ENCODE results near the gene NLRP6. TPM values are rescaled to one million over a fixed set of nuclear protein-coding genes. Genes with fewer than 3 reads are reported as not detected.

Gene NLRP6
- total RNA-seq, 1 donor from 2014 or later: 1.7 TPM

GRCh38 chr11:281486-282161, 3.4 kb downstream of the NLRP6 start:
- Histone ChIP-seq H3K27me3 (peaks cover 83% of the 10 kb centered on the region), H3K9me3 (no peaks in the 10 kb centered on the region)
- ATAC-seq: no peak

DNA sequence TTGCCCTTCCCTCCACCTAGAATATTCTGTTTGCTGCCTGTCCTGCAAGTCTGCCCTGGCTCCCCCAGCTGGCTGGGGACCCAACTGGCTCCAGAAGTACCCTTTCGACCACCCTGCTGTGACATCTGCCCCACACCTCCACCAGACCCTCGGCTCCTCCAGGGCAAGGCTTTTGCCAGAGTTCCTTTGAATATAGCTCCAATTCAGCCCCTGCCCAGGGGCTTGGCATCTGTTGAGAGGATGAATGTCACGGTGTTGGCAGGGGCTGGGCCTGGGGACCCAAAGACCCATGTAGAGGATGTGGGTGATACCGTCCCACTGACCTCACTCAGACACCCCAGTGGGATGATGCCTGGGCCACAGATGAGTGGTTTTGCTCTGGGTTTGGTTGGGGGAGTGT, 4.0 kb downstream of the NLRP6 start:
- DNase-seq (no peak), ATAC-seq (no peak)
- Histone ChIP-seq H3K4me3 (no peak overlapping the region), H3K27me3 (peaks cover 83% of the 10 kb centered on the region), H3K27ac (no peak overlapping the region), H3K9me3 (no peaks in the 10 kb centered on the region), H3K36me3 (no peaks in the 10 kb centered on the region), H3K4me1 (peaks cover 30% of the 10 kb centered on the region)
- TF ChIP-seq, protein P1, sequence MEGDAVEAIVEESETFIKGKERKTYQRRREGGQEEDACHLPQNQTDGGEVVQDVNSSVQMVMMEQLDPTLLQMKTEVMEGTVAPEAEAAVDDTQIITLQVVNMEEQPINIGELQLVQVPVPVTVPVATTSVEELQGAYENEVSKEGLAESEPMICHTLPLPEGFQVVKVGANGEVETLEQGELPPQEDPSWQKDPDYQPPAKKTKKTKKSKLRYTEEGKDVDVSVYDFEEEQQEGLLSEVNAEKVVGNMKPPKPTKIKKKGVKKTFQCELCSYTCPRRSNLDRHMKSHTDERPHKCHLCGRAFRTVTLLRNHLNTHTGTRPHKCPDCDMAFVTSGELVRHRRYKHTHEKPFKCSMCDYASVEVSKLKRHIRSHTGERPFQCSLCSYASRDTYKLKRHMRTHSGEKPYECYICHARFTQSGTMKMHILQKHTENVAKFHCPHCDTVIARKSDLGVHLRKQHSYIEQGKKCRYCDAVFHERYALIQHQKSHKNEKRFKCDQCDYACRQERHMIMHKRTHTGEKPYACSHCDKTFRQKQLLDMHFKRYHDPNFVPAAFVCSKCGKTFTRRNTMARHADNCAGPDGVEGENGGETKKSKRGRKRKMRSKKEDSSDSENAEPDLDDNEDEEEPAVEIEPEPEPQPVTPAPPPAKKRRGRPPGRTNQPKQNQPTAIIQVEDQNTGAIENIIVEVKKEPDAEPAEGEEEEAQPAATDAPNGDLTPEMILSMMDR (IDR thresholded peaks at IDR 0.05): no peak
- intact Hi-C loops (cut with DNase I): no loop called here

More at GRCh38 chr11:281486-282161, 3.4 kb downstream of the NLRP6 start:
- Histone ChIP-seq H3K4me1 (peaks cover 30% of the 10 kb centered on the region), H3K4me3 (peak overlapping the region; percentile 35), H3K36me3 (no peaks in the 10 kb centered on the region), H3K27ac (no peak overlapping the region)
- intact Hi-C loops (cut with DNase I): no loop called here
- peak; percentile 59 for DNase-seq
- TF ChIP-seq, protein P1 (IDR thresholded peaks at IDR 0.05): no peak

DNA sequence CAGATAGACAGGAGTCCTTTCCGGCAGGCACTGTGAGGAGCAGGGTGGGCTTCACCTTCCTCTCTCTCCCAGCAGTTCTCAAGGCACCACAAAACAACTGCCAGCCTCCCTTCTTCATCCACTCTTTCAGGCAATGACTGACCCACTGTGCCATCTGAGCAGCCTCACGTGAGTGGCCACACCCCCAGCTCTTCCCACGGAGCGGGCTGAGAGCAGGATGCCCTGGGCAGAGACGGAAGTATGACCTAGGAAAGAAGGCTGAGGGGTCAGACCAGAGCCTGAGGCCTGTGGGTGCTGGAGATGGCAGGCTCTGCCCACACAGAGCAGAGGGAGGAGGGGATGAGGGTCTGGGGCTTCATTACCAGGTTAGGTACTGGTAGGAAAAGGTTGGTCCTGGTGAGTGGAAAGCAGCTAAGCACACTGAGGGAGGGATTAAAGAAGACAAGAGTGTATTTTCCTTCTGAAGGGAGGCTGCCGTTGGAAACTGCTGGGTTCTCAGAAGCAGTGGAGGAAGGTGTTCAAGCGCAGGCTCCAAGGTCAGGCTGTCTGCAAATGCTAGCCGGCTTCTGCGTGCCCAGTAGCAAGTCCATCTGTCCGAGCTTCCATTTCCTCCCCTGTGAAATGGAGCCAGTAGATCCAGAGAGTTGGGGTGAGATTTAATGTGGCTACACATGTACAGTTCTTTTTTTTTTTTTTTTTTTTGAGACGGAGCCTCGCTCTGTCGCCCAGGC, 4.6 kb downstream of the NLRP6 start:
- Histone ChIP-seq H3K27me3 (peaks cover 82% of the 10 kb centered on the region), H3K27ac (no peak overlapping the region), H3K4me3 (no peak overlapping the region), H3K9me3 (no peaks in the 10 kb centered on the region), H3K36me3 (no peaks in the 10 kb centered on the region), H3K4me1 (peaks cover 31% of the 10 kb centered on the region)
- intact Hi-C loops (cut with DNase I): no loop called here
- TF ChIP-seq, protein P1 (IDR thresholded peaks at IDR 0.05): no peak
- ATAC-seq: no peak
- DNase-seq: no peak

DNA sequence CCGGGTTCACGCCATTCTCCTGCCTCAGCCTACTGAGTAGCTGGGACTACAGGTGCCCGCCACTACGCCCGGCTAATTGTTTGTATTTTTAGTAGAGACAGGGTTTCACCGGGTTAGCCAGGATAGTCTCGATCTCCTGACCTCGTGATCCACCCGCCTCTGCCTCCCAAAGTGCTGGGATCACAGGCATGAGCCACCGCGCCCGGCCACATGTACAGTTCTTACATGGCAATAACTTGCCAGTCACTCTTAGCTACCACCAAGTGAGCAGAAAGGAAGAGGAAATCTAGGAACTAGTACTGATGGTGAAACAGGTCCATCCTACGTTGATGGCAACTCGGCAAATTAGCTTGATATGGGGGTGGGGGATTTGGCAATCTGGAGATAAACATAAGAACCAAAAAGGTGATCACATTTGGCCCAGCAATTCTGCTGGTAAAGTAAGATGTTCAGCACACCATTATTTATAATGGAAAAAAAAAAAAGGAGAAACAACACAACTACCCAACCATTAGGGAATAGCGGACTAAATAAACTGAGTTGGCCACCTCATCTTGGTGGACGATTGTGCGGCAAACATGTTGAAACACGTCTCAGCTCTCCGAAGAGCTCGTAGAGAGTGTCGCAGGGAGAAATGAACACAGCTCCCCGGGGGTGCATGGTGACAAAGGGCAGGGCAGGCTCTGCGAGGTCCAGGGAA, 5.3 kb downstream of the NLRP6 start:
- TF ChIP-seq, protein P1 (IDR thresholded peaks at IDR 0.05): no peak
- no peak overlapping the region for H3K4me3 ChIP-seq
- H3K4me1 ChIP-seq: peaks cover 34% of the 10 kb centered on the region
- DNase-seq (no peak), ATAC-seq (no peak)
- H3K9me3 ChIP-seq: no peaks in the 10 kb centered on the region
- H3K27ac ChIP-seq: no peak overlapping the region
- no peaks in the 10 kb centered on the region for H3K36me3 ChIP-seq
- H3K27me3 ChIP-seq: peaks cover 74% of the 10 kb centered on the region
- intact Hi-C loops (cut with DNase I): no loop called here

- no peak for ATAC-seq
- Histone ChIP-seq H3K27me3 (peaks cover 66% of the 10 kb centered on the region), H3K4me3 (no peak overlapping the region), H3K9me3 (no peaks in the 10 kb centered on the region), H3K4me1 (peaks cover 29% of the 10 kb centered on the region), H3K27ac (no peak overlapping the region), H3K36me3 (no peaks in the 10 kb centered on the region)
- intact Hi-C loops (cut with DNase I): no loop called here
- peak; percentile 63 for DNase-seq
- TF ChIP-seq, protein P1 (IDR thresholded peaks at IDR 0.05): no peak
Observed at GRCh38 chr11:284105-285020, 6.2 kb downstream of the NLRP6 start.

All from upper lobe of right lung (tissue), 1 donor.